Measurements from ENCODE around the gene BRF1.

Gene BRF1

GRCh38 chr14:105227346-105227745 is 73.5 kb downstream of the BRF1 start:
- DNase-seq (ENCODE audit: low read depth), result no peak

GRCh38 chr14:105226198-105226597 is 74.6 kb downstream of the BRF1 start:
- DNase-seq (ENCODE audit: low read depth), result no peak

GRCh38 chr14:105224845-105225570 is 75.8 kb downstream of the BRF1 start:
- no peak for DNase-seq (ENCODE audit: low read depth)

- no peak for DNase-seq (ENCODE audit: low read depth)
Observed at GRCh38 chr14:105223770-105224544, 76.8 kb downstream of the BRF1 start.

- no peak for DNase-seq (ENCODE audit: low read depth)
Observed at GRCh38 chr14:105223260-105223659, 77.5 kb downstream of the BRF1 start.

- no peak for DNase-seq (ENCODE audit: low read depth)
Observed at GRCh38 chr14:105221598-105222178, 79.1 kb downstream of the BRF1 start.

GRCh38 chr14:105220699-105221597 is 79.9 kb downstream of the BRF1 start:
- no peak for DNase-seq (ENCODE audit: low read depth)

- no peak for DNase-seq (ENCODE audit: low read depth)
Observed at GRCh38 chr14:105219753-105220152, 81.0 kb downstream of the BRF1 start.

- no peak for DNase-seq (ENCODE audit: low read depth)
Observed at GRCh38 chr14:105219043-105219612, 81.7 kb downstream of the BRF1 start.

GRCh38 chr14:105218611-105219010 is 82.2 kb downstream of the BRF1 start:
- no peak for DNase-seq (ENCODE audit: low read depth)

GRCh38 chr14:105217774-105218173 is 83.0 kb downstream of the BRF1 start:
- DNase-seq (ENCODE audit: low read depth), result no peak

- no peak for DNase-seq (ENCODE audit: low read depth)
Observed at GRCh38 chr14:105216490-105217247, 84.1 kb downstream of the BRF1 start.

- no peak for DNase-seq (ENCODE audit: low read depth)
Observed at GRCh38 chr14:105215602-105216001, 85.2 kb downstream of the BRF1 start.

- no peak for DNase-seq (ENCODE audit: low read depth)
Observed at GRCh38 chr14:105214324-105214915, 86.4 kb downstream of the BRF1 start.

GRCh38 chr14:105213361-105213760 is 87.4 kb downstream of the BRF1 start:
- no peak for DNase-seq (ENCODE audit: low read depth)

- DNase-seq (ENCODE audit: low read depth), result no peak
Observed at GRCh38 chr14:105212541-105213300, 88.1 kb downstream of the BRF1 start.

- DNase-seq (ENCODE audit: low read depth), result no peak
Observed at GRCh38 chr14:105211758-105212089, 89.1 kb downstream of the BRF1 start.

- DNase-seq (ENCODE audit: low read depth), result no peak
Observed at GRCh38 chr14:105211086-105211757, 89.6 kb downstream of the BRF1 start.

- no peak for DNase-seq (ENCODE audit: low read depth)
Observed at GRCh38 chr14:105210266-105211025, 90.4 kb downstream of the BRF1 start.
